ENCODE results near the gene NKD1. TPM values are rescaled to one million over a fixed set of nuclear protein-coding genes. Genes with fewer than 3 reads are reported as not detected.
"Not testable (repeated sequence)": the region's sequence is repeated elsewhere in the genome, so short reads cannot be mapped to it uniquely, and the experiment has no call there.

Gene NKD1, protein sequence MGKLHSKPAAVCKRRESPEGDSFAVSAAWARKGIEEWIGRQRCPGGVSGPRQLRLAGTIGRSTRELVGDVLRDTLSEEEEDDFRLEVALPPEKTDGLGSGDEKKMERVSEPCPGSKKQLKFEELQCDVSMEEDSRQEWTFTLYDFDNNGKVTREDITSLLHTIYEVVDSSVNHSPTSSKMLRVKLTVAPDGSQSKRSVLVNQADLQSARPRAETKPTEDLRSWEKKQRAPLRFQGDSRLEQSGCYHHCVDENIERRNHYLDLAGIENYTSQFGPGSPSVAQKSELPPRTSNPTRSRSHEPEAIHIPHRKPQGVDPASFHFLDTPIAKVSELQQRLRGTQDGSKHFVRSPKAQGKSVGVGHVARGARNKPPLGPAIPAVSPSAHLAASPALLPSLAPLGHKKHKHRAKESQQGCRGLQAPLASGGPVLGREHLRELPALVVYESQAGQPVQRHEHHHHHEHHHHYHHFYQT
- 0.16 TPM for total RNA-seq
- long read RNA-seq = 0 reads

- peak; percentile 96 for ATAC-seq (ENCODE audit: poor library complexity)
- intact Hi-C loops (cut with DNase I) = no loop called here
- DNase-seq = peak; percentile 76
Measured at GRCh38 chr16:50548125-50548908, at the start of gene NKD1. Gene NKD1 (plus strand): TSS chr16:50548396. CDS start chr16:50548554, 158 bp downstream.

- intact Hi-C loops (cut with DNase I) = no loop called here
- no peak for ATAC-seq (ENCODE audit: poor library complexity)
- DNase-seq = no peak
Measured at GRCh38 chr16:50498431-50499155, 49.6 kb upstream of the NKD1 start.

- intact Hi-C loops (cut with DNase I) = no loop called here
- ATAC-seq (ENCODE audit: poor library complexity) (no peak), DNase-seq (no peak)
Measured at GRCh38 chr16:50499254-50499653, 48.9 kb upstream of the NKD1 start.

DNA sequence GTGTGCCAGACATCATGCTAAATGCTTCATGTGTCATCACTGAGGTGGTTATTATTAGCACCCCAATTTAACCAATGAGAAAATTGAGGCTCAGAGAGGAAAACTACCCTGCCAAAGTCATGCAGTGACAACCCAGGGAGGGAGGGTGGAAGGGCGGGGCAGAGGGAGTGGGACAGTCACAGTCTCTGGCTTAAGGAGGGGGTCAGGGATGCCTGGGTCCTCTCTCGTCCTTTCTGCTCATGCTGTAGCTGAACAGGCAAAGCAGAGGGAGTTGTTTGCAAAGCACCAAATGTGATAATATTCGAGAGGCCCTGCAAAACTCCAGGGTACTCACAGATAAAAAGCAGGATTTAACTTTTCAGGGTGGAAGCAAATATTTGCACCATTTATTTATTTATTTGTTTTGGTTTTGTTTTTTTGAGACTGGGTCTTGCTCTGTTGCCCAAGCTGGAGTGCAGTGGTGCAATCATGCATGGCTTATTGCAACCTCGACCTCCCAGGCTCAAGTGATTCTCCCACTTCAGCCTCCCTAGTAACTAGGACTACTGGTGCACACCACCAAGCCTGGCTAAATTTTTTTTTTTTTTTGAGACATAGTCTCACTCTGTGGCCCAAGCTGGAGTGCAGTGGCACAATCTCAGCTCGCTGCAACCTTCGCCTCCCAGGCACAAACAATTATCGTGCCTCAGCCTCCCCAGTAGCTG is 47.9 kb upstream of the NKD1 start:
- no peak for ATAC-seq (ENCODE audit: poor library complexity)
- DNase-seq = no peak
- intact Hi-C loops (cut with DNase I) = no loop called here

- no peak for ATAC-seq (ENCODE audit: poor library complexity)
- intact Hi-C loops (cut with DNase I) = no loop called here
- DNase-seq = no peak
Measured at GRCh38 chr16:50501251-50501650, 46.9 kb upstream of the NKD1 start.

GRCh38 chr16:50501986-50502615 is 46.1 kb upstream of the NKD1 start:
- no peak for DNase-seq
- intact Hi-C loops (cut with DNase I) = no loop called here
- no peak for ATAC-seq (ENCODE audit: poor library complexity)

GRCh38 chr16:50502616-50503011 is 45.6 kb upstream of the NKD1 start:
- no peak for DNase-seq
- intact Hi-C loops (cut with DNase I) = no loop called here
- ATAC-seq (ENCODE audit: poor library complexity) = no peak

DNA sequence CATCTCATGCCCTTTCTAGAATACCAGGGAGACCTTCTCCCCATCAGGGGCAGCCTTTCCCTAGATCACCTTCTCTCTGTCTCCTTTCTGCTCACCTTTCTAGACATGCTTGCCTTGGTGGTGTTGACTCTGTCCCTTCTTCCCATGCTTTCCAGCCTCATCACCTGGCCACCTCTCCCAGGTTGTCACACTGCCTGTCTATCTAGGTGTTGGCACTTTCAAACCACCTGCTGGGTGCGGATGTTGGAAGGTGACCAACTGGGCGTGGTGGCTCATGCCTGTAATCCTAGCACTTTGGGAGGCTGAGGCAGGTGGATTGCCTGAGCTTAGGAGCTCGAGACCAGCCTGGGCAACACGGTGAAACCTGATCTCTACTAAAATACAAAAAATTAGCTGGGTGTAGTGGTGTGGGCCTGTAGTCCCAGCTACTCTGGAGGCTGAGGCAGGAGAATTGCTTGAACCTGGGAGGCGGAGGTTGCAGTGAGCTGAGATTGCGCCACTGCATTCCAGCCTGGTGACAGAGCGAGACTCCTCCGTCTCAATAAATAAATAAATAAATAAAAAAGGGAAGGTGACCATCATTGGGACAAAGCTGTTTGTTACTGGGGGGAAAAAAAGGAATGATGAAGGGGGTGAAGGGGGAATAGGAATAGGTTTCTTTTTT is 44.2 kb upstream of the NKD1 start:
- intact Hi-C loops (cut with DNase I); ATAC-seq (ENCODE audit: poor library complexity): not testable (repeated sequence)

DNA sequence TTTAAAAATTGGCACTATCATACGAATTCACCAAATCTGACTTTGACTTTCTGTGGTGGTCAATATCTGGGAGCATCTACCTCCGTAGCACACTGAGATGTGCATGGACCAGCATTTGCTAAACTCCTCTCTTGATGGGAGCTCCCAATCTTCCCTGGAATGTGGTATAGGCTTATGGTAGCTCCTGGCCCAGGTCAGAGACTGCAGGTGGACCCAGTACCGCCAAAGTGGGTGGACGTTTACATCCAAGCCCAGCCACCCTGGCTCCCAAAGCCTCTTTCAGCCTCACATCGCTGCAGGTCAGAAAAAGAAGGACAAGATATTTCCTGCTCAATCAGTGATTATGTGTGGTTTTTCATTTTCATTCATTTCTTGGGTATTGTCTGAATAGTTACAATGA is 43.1 kb upstream of the NKD1 start:
- intact Hi-C loops (cut with DNase I) = no loop called here
- no peak for DNase-seq
- ATAC-seq (ENCODE audit: poor library complexity) = no peak

More for the DNA sequence above, 44.2 kb upstream of the NKD1 start:
- DNase-seq = not testable (repeated sequence)

GRCh38 chr16:50505714-50506542 is 42.3 kb upstream of the NKD1 start:
- DNase-seq = no peak
- no peak for ATAC-seq (ENCODE audit: poor library complexity)
- intact Hi-C loops (cut with DNase I) = no loop called here

GRCh38 chr16:50506543-50506937 is 41.7 kb upstream of the NKD1 start:
- intact Hi-C loops (cut with DNase I) = no loop called here
- ATAC-seq (ENCODE audit: poor library complexity) (no peak), DNase-seq (no peak)

GRCh38 chr16:50507397-50507796 is 40.8 kb upstream of the NKD1 start:
- intact Hi-C loops (cut with DNase I) = no loop called here
- ATAC-seq (ENCODE audit: poor library complexity) (no peak), DNase-seq (no peak)

GRCh38 chr16:50509521-50510341 is 38.5 kb upstream of the NKD1 start:
- ATAC-seq (ENCODE audit: poor library complexity) = no peak
- DNase-seq = no peak
- intact Hi-C loops (cut with DNase I) = no loop called here

GRCh38 chr16:50515218-50515617 is 33.0 kb upstream of the NKD1 start:
- no peak for DNase-seq
- no peak for ATAC-seq (ENCODE audit: poor library complexity)
- intact Hi-C loops (cut with DNase I) = no loop called here

GRCh38 chr16:50516401-50516800 is 31.8 kb upstream of the NKD1 start:
- DNase-seq = no peak
- intact Hi-C loops (cut with DNase I) = no loop called here

GRCh38 chr16:50516890-50517289 is 31.3 kb upstream of the NKD1 start:
- intact Hi-C loops (cut with DNase I) = no loop called here
- DNase-seq (no peak), ATAC-seq (ENCODE audit: poor library complexity) (no peak)

More at GRCh38 chr16:50516401-50516800, 31.8 kb upstream of the NKD1 start:
- no peak for ATAC-seq (ENCODE audit: poor library complexity)

Data from Right ventricle myocardium superior (tissue), 1 donor.